Measurements from ENCODE around the gene HS3ST3A1.

The HS3ST3A1 gene

GRCh38 chr17:13601776-13602551, at the start of gene HS3ST3A1:
HS3ST3A1 (minus strand) TSS chr17:13601929; CDS start chr17:13601129, 800 bp downstream.
- Histone ChIP-seq H3K36me3 (ENCODE audit: control insufficient read depth, insufficient read depth, low read length, severe bottlenecking) (no peaks in the 10 kb centered on the region), H3K9me3 (ENCODE audit: control insufficient read depth, low read length) (no peaks in the 10 kb centered on the region), H3K9ac (ENCODE audit: low read length) (peak within 1 kb of the TSS; percentile 80), H3K27me3 (replicated peaks; ENCODE audit: control insufficient read depth, insufficient read depth, low read length) (no peaks in the 10 kb centered on the region), H3K4me1 (ENCODE audit: control insufficient read depth, insufficient read depth, low read length) (peaks cover 12% of the 10 kb centered on the region), H3K4me3 (ENCODE audit: low read length) (peak within 1 kb of the TSS; percentile 85)
- DNase-seq (ENCODE audit: low read depth) = peak; percentile 86

GRCh38 chr17:13650096-13650675, 48.5 kb upstream of the HS3ST3A1 start:
- no peak for DNase-seq (ENCODE audit: low read depth)
- peaks cover 11% of the 10 kb centered on the region for H3K4me1 ChIP-seq (ENCODE audit: control insufficient read depth, insufficient read depth, low read length)
- no peak overlapping the region for H3K4me3 ChIP-seq (ENCODE audit: low read length)
- H3K9ac ChIP-seq (ENCODE audit: low read length) = no peak overlapping the region
- no peaks in the 10 kb centered on the region for H3K9me3 ChIP-seq (ENCODE audit: control insufficient read depth, low read length)
- no peaks in the 10 kb centered on the region for H3K27me3 ChIP-seq (replicated peaks; ENCODE audit: control insufficient read depth, insufficient read depth, low read length)
- no peaks in the 10 kb centered on the region for H3K36me3 ChIP-seq (ENCODE audit: control insufficient read depth, insufficient read depth, low read length, severe bottlenecking)

- no peak overlapping the region for H3K9ac ChIP-seq (ENCODE audit: low read length)
- H3K9me3 ChIP-seq (ENCODE audit: control insufficient read depth, low read length) = no peaks in the 10 kb centered on the region
- no peak overlapping the region for H3K4me3 ChIP-seq (ENCODE audit: low read length)
- H3K27me3 ChIP-seq (replicated peaks; ENCODE audit: control insufficient read depth, insufficient read depth, low read length) = no peaks in the 10 kb centered on the region
- DNase-seq (ENCODE audit: low read depth) = no peak
- peaks cover 11% of the 10 kb centered on the region for H3K4me1 ChIP-seq (ENCODE audit: control insufficient read depth, insufficient read depth, low read length)
- no peaks in the 10 kb centered on the region for H3K36me3 ChIP-seq (ENCODE audit: control insufficient read depth, insufficient read depth, low read length, severe bottlenecking)
Observed at GRCh38 chr17:13647543-13648021, 45.9 kb upstream of the HS3ST3A1 start.

- Histone ChIP-seq H3K4me1 (ENCODE audit: control insufficient read depth, insufficient read depth, low read length) (peaks cover 11% of the 10 kb centered on the region), H3K4me3 (ENCODE audit: low read length) (no peak overlapping the region), H3K36me3 (ENCODE audit: control insufficient read depth, insufficient read depth, low read length, severe bottlenecking) (no peaks in the 10 kb centered on the region), H3K27me3 (replicated peaks; ENCODE audit: control insufficient read depth, insufficient read depth, low read length) (no peaks in the 10 kb centered on the region), H3K9me3 (ENCODE audit: control insufficient read depth, low read length) (no peaks in the 10 kb centered on the region), H3K9ac (ENCODE audit: low read length) (no peak overlapping the region)
- DNase-seq (ENCODE audit: low read depth) = no peak
Observed at GRCh38 chr17:13646969-13647542, 45.3 kb upstream of the HS3ST3A1 start.

GRCh38 chr17:13646411-13646810, 44.7 kb upstream of the HS3ST3A1 start:
- Histone ChIP-seq H3K9me3 (ENCODE audit: control insufficient read depth, low read length) (no peaks in the 10 kb centered on the region), H3K36me3 (ENCODE audit: control insufficient read depth, insufficient read depth, low read length, severe bottlenecking) (no peaks in the 10 kb centered on the region), H3K9ac (ENCODE audit: low read length) (no peak overlapping the region), H3K4me3 (ENCODE audit: low read length) (no peak overlapping the region), H3K27me3 (replicated peaks; ENCODE audit: control insufficient read depth, insufficient read depth, low read length) (no peaks in the 10 kb centered on the region), H3K4me1 (ENCODE audit: control insufficient read depth, insufficient read depth, low read length) (peaks cover 11% of the 10 kb centered on the region)
- DNase-seq (ENCODE audit: low read depth) = peak; percentile 3

- DNase-seq (ENCODE audit: low read depth) = no peak
- peaks cover 11% of the 10 kb centered on the region for H3K4me1 ChIP-seq (ENCODE audit: control insufficient read depth, insufficient read depth, low read length)
- no peak overlapping the region for H3K4me3 ChIP-seq (ENCODE audit: low read length)
Observed at GRCh38 chr17:13643180-13643579, 41.5 kb upstream of the HS3ST3A1 start.

GRCh38 chr17:13642188-13642587, 40.5 kb upstream of the HS3ST3A1 start:
- no peak overlapping the region for H3K9ac ChIP-seq (ENCODE audit: low read length)
- H3K9me3 ChIP-seq (ENCODE audit: control insufficient read depth, low read length) = no peaks in the 10 kb centered on the region
- no peaks in the 10 kb centered on the region for H3K27me3 ChIP-seq (replicated peaks; ENCODE audit: control insufficient read depth, insufficient read depth, low read length)
- H3K36me3 ChIP-seq (ENCODE audit: control insufficient read depth, insufficient read depth, low read length, severe bottlenecking) = no peaks in the 10 kb centered on the region
- no peak for DNase-seq (ENCODE audit: low read depth)
- H3K4me3 ChIP-seq (ENCODE audit: low read length) = no peak overlapping the region
- peaks cover 6% of the 10 kb centered on the region for H3K4me1 ChIP-seq (ENCODE audit: control insufficient read depth, insufficient read depth, low read length)

More at GRCh38 chr17:13643180-13643579, 41.5 kb upstream of the HS3ST3A1 start:
- H3K9ac ChIP-seq (ENCODE audit: low read length) = no peak overlapping the region
- H3K9me3 ChIP-seq (ENCODE audit: control insufficient read depth, low read length) = no peaks in the 10 kb centered on the region
- no peaks in the 10 kb centered on the region for H3K36me3 ChIP-seq (ENCODE audit: control insufficient read depth, insufficient read depth, low read length, severe bottlenecking)
- no peaks in the 10 kb centered on the region for H3K27me3 ChIP-seq (replicated peaks; ENCODE audit: control insufficient read depth, insufficient read depth, low read length)

- H3K4me3 ChIP-seq (ENCODE audit: low read length) = no peak overlapping the region
- no peaks in the 10 kb centered on the region for H3K27me3 ChIP-seq (replicated peaks; ENCODE audit: control insufficient read depth, insufficient read depth, low read length)
- no peaks in the 10 kb centered on the region for H3K36me3 ChIP-seq (ENCODE audit: control insufficient read depth, insufficient read depth, low read length, severe bottlenecking)
- no peak overlapping the region for H3K9ac ChIP-seq (ENCODE audit: low read length)
- no peaks in the 10 kb centered on the region for H3K4me1 ChIP-seq (ENCODE audit: control insufficient read depth, insufficient read depth, low read length)
- DNase-seq (ENCODE audit: low read depth) = no peak
- H3K9me3 ChIP-seq (ENCODE audit: control insufficient read depth, low read length) = no peaks in the 10 kb centered on the region
Observed at GRCh38 chr17:13640551-13640950, 38.8 kb upstream of the HS3ST3A1 start.

- H3K9me3 ChIP-seq (ENCODE audit: control insufficient read depth, low read length) = no peaks in the 10 kb centered on the region
- no peak overlapping the region for H3K9ac ChIP-seq (ENCODE audit: low read length)
- H3K36me3 ChIP-seq (ENCODE audit: control insufficient read depth, insufficient read depth, low read length, severe bottlenecking) = no peaks in the 10 kb centered on the region
- no peaks in the 10 kb centered on the region for H3K27me3 ChIP-seq (replicated peaks; ENCODE audit: control insufficient read depth, insufficient read depth, low read length)
- DNase-seq (ENCODE audit: low read depth) = no peak
- H3K4me1 ChIP-seq (ENCODE audit: control insufficient read depth, insufficient read depth, low read length) = no peaks in the 10 kb centered on the region
- no peak overlapping the region for H3K4me3 ChIP-seq (ENCODE audit: low read length)
Observed at GRCh38 chr17:13638855-13639458, 37.2 kb upstream of the HS3ST3A1 start.

- Histone ChIP-seq H3K36me3 (ENCODE audit: control insufficient read depth, insufficient read depth, low read length, severe bottlenecking) (no peaks in the 10 kb centered on the region), H3K9me3 (ENCODE audit: control insufficient read depth, low read length) (no peaks in the 10 kb centered on the region), H3K9ac (ENCODE audit: low read length) (no peak overlapping the region), H3K27me3 (replicated peaks; ENCODE audit: control insufficient read depth, insufficient read depth, low read length) (no peaks in the 10 kb centered on the region), H3K4me1 (ENCODE audit: control insufficient read depth, insufficient read depth, low read length) (no peaks in the 10 kb centered on the region), H3K4me3 (ENCODE audit: low read length) (no peak overlapping the region)
- no peak for DNase-seq (ENCODE audit: low read depth)
Observed at GRCh38 chr17:13636951-13637350, 35.2 kb upstream of the HS3ST3A1 start.

GRCh38 chr17:13635951-13636350, 34.2 kb upstream of the HS3ST3A1 start:
- no peak for DNase-seq (ENCODE audit: low read depth)
- H3K9ac ChIP-seq (ENCODE audit: low read length) = no peak overlapping the region
- H3K36me3 ChIP-seq (ENCODE audit: control insufficient read depth, insufficient read depth, low read length, severe bottlenecking) = no peaks in the 10 kb centered on the region
- no peaks in the 10 kb centered on the region for H3K9me3 ChIP-seq (ENCODE audit: control insufficient read depth, low read length)
- H3K27me3 ChIP-seq (replicated peaks; ENCODE audit: control insufficient read depth, insufficient read depth, low read length) = no peaks in the 10 kb centered on the region
- no peak overlapping the region for H3K4me3 ChIP-seq (ENCODE audit: low read length)
- H3K4me1 ChIP-seq (ENCODE audit: control insufficient read depth, insufficient read depth, low read length) = no peaks in the 10 kb centered on the region

Measured in adipocyte (in vitro differentiated cells).